ENCODE results near the gene LMF2.

LMF2 gene

GRCh38 chr22:50507421-50507990 is at the start of gene LMF2:
LMF2 (minus strand) TSS chr22:50507702; CDS start chr22:50507675, 27 bp downstream.
- peak within 1 kb of the TSS; percentile 96 for H3K4me3 ChIP-seq (replicated peaks; ENCODE audit: low read depth, low read length)
- TF ChIP-seq CTCF (IDR thresholded peaks at IDR 0.05; ENCODE audit: low read length, missing control alignments) = no peak
- DNase-seq (ENCODE audit: low read depth) = no peak

DNA sequence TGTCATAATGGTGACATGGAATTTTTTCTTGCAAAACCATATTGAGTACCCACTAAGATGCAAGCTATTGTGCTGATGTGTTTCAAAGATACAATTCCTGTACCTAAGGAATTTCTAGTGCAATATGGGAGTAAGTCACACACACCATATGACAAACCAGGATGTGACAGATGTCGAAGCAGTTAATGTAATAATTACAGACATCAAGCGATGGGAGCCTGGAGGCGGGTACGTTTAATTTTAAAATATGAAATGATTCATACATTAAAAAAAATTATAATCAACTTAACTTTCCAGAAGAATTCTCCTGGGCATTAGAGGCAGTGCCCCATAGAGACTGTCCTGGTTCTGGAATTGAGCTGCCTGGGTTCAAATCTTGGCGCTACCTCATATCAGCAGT is 49.2 kb upstream of the LMF2 start:
- TF ChIP-seq CTCF (IDR thresholded peaks at IDR 0.05; ENCODE audit: low read length, missing control alignments) = no peak
- no peak overlapping the region for H3K4me3 ChIP-seq (replicated peaks; ENCODE audit: low read depth, low read length)
- DNase-seq (ENCODE audit: low read depth) = no peak

DNA sequence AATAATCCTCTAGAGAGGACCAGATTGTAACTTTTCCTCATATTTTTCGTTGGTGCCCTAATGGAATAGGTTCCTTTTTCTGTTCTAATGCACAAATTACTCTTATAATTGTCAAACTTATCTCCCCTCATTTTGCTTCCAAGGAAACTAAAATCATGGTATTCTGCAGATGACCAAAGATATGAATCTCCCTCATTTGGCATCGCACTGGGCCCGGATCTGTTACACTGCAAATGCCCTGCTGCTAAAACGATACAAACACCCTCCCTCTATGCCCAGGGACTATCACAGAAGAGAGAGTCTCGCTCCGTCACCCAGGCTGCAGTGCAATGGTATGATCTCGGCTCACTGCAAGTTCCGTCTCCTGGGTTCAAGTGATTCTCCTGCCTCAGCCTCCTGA is 45.8 kb upstream of the LMF2 start:
- DNase-seq (ENCODE audit: low read depth) = no peak
- TF ChIP-seq CTCF (IDR thresholded peaks at IDR 0.05; ENCODE audit: low read length, missing control alignments) = no peak
- no peak overlapping the region for H3K4me3 ChIP-seq (replicated peaks; ENCODE audit: low read depth, low read length)

DNA sequence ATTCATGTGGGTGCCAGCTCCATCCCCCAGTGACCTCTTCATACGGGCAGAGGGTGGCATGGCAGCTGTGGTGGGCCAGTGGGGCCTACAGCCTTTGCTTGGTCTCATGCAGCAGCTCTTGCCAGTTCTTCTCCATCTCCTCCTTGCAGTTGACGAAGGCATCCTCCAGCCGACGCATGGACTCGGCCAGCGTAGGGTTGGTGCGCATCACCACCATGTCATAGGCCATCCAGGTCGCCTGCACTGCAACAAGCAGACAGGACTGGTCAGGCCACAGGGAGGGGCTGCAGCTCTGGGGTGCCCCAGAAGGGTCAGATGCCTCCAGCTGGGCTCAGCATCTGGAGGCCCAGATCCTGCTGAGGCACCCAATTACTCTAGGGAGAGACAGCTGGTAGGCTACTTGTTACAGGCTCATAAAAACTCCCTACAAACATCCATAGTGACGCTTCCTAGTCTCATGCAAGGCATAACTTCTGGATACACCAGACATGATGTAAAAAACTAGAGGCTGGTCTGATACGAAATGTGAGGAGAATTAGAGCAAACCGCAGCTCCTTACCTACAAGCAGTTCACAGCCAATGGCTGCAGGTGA is 43.8 kb upstream of the LMF2 start:
- no peak for TF ChIP-seq CTCF (IDR thresholded peaks at IDR 0.05; ENCODE audit: low read length, missing control alignments)
- no peak for DNase-seq (ENCODE audit: low read depth)
- no peak overlapping the region for H3K4me3 ChIP-seq (replicated peaks; ENCODE audit: low read depth, low read length)

- no peak overlapping the region for H3K4me3 ChIP-seq (replicated peaks; ENCODE audit: low read depth, low read length)
- no peak for DNase-seq (ENCODE audit: low read depth)
- TF ChIP-seq CTCF (IDR thresholded peaks at IDR 0.05; ENCODE audit: low read length, missing control alignments) = no peak
Observed at GRCh38 chr22:50550395-50550794, 42.9 kb upstream of the LMF2 start.

DNA sequence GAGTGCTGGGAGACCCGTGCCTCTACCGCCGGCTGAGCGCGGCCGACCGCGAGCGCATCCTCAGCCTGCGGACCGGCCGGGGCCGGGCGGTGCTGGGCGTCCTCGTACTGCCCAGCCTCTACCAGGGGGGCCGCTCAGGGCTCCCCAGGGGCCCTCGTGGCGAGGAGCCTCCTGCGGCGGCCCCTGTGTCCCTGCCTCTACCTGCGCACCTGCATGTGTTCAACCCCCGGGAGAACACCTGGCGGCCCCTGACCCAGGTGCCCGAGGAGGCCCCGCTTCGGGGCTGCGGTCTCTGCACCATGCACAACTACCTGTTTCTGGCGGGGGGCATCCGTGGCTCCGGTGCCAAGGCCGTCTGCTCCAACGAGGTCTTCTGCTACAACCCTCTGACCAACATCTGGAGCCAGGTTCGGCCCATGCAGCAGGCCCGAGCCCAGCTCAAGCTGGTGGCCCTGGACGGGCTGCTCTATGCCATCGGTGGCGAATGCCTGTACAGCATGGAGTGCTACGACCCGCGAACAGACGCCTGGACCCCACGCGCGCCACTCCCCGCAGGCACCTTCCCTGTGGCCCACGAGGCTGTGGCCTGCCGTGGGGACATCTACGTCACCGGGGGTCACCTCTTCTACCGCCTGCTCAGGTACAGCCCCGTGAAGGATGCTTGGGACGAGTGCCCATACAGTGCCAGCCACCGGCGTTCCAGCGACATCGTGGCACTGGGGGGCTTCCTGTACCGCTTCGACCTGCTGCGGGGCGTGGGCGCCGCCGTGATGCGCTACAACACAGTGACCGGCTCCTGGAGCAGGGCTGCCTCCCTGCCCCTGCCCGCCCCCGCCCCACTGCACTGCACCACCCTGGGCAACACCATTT is 41.7 kb upstream of the LMF2 start:
- no peak for TF ChIP-seq CTCF (IDR thresholded peaks at IDR 0.05; ENCODE audit: low read length, missing control alignments)
- DNase-seq (ENCODE audit: low read depth) = no peak
- H3K4me3 ChIP-seq (replicated peaks; ENCODE audit: low read depth, low read length) = no peak overlapping the region
